GM18520 (cell line): Measurements from ENCODE around the gene ANXA2.

Source experiments
- ATAC-seq: cut with Tn5 transposase; IDR thresholded peaks from one replicate; pipeline ENCODE4 v1.9.1; 2021; ENCODE audit not compliant: unreplicated experiment

ANXA2 gene

DNA sequence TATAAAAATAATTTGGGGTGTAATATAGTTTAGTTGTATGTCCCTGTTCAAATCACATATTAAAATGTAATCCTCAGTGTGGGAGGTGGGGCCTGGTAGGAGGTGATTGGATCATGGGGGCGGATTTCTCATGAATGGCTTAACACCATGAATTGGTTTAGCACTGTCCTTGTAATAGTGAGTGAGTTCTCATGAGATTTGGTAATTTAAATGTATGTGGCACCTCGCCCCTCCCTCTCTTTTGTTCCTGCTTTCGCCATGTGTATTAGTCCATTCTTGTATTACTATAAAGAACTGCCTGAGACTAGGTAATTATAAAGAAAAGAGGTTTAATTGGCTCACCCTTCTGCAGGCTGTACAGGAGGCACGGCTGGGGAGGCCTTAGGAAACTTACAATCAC lies 83.9 kb downstream of the ANXA2 start:
- ATAC-seq, result no peak

DNA sequence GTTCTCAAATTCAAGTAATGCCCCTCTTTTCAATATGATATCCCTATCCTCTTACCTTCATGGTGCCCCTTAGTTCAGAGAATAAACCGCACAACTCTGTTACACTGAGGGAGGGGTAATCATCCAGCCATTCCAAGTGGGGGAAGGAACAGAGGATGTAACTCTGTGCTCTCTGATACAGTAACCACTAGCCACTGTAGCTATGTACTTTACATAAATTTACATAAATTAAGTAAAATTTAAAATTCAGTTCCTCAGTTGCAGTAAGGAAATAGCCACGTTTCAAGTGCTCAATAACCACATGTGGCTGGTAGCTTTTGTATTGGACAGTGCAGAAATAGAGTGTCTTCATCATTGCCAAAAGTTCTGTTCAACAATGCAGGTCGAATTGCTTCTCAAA lies 90.8 kb downstream of the ANXA2 start:
- no peak for ATAC-seq

DNA sequence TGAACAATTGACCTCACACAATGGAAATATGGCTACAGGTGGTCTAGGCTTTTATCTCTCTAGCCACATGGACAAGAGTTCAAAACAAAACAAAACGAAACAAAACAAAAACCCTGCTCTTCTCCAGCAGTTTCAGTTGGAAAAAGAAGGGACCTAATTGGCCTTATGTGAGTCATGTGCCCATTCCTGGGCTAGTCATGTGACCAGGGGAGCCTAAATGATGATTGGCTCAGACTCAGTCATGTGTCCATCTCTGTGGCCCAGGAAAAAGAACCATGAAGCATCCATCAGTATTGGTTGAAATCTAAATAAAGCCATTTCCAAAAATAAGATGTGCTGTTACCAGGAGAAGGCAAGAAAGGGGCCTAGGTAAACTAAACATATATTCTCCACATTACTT lies 96.8 kb downstream of the ANXA2 start:
- no peak for ATAC-seq

DNA sequence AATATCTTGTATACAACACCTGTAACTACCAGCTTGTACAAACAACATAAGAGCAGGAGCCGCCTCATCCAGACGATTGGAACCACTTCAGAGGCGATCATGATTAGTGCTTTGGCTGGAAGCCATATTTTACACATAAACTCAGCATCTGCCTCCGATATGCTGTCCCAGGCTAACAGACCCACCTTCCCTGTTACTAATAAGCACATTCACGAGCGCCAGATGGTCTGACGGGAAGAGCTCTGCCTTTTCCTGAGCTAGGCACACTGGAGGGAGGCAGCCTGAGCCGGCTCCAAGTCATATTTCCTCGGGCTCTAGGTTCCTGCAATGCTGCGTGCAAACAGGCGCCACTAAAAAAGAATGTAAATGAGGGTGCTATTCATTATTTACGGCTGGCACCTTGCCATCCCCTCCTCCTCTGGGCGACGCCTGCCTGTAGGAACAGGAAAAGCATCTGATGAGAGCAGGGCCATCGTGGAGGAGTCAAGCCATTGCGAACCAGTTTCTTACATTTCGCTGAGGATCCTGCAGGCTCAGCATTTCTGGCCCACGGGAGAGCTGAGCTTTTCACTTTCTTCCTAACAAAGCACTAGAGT lies 98.2 kb downstream of the ANXA2 start:
- no peak for ATAC-seq
